K562 (cell line): ENCODE measurements around the gene FBLN7. TPM values are rescaled to one million over a fixed set of nuclear protein-coding genes. Genes with fewer than 3 reads are reported as not detected.

Experiments
- ATAC-seq: fragments of 200-7000 bp; cut with Tn5 transposase; 3 replicates; pipeline ENCODE4 v1.9.1; 2020; ENCODE audit warnings: moderate library complexity
- BruUV-seq: library from RNA; stranded (reverse); fragments of 400-500 nt; replicated peaks from 2 replicates; lab custom pipeline; 2021; lab: Mats Ljungman, UMichigan
- CTCF ChIA-PET: fragments of 300-600 bp; formaldehyde crosslinking; extraction: SDS; loops from one replicate; lab custom pipeline; 2021; ENCODE audit warnings: low intra/inter-chr PET ratio; lab: Yijun Ruan, JAX
- POLR2A ChIA-PET: fragments of 300-600, 350-650 bp; sonication (Branson Sonifier 250); formaldehyde crosslinking; extraction: SDS; loops from one replicate; lab custom pipeline; 2021; ENCODE audit warnings: antibody characterized with exemption, inconsistent platforms; lab: Yijun Ruan, JAX
- DNase-seq, 4 experiments: peaks; one replicate each; pipeline versions ENCODE4 v3.0.0 to v3.0.0-alpha.2; 2011 to 2018; ENCODE audit warnings: low spot score in 3 of 4, mixed read lengths in 3 of 4; ENCODE audit errors: extremely low read depth in 1 of 4
- FAIRE-seq: peaks from 2 replicates; lab custom pipeline; 2011; peaks lifted over from hg19 to GRCh38; lab: Jason Lieb, UNC
- H2AFZ ChIP-seq: 2 replicates; pipeline ENCODE4 v1.6.0; 2011; ENCODE audit warnings: low read depth, low read length, control low read depth, inconsistent platforms
- H3K27ac ChIP-seq: fragments of 200-600 bp; 3 replicates; pipeline ENCODE4 v1.8.0; 2011; ENCODE audit warnings: low read depth, mild to moderate bottlenecking, control low read depth, inconsistent platforms, low read length, moderate library complexity, mixed read lengths; ENCODE audit errors: extremely low read depth
- H3K27me3 ChIP-seq, 2 experiments: fragments of 300-600 bp in 1 of 2; 2 replicates in 1 of 2; 3 replicates in 1 of 2; pipeline versions ENCODE4 v1.6.0 to v1.8.0; 2011; ENCODE audit warnings: inconsistent platforms in 2 of 2, low read length in 2 of 2, mild to moderate bottlenecking in 1 of 2, mixed read lengths in 1 of 2, moderate library complexity in 1 of 2; ENCODE audit not compliant: control insufficient read depth in 2 of 2, insufficient read depth in 2 of 2
- H3K36me3 ChIP-seq: fragments of 300-600 bp; 3 replicates; pipeline ENCODE4 v1.8.0; 2011; ENCODE audit warnings: mild to moderate bottlenecking, low read length, inconsistent platforms; ENCODE audit not compliant: control insufficient read depth, insufficient read depth
- H3K4me1 ChIP-seq, 2 experiments: fragments of 200-600 bp in 1 of 2; replicated peaks in 1 of 2; 2 replicates in 1 of 2; 3 replicates in 1 of 2; pipeline versions ENCODE4 v1.5.1 to v1.8.0; 2011; ENCODE audit warnings: inconsistent platforms in 2 of 2, low read length in 2 of 2, mild to moderate bottlenecking in 1 of 2, mixed read lengths in 1 of 2, moderate library complexity in 1 of 2; ENCODE audit not compliant: control insufficient read depth in 2 of 2, insufficient read depth in 2 of 2
- H3K4me2 ChIP-seq: 2 replicates; pipeline ENCODE4 v1.6.1; 2011; ENCODE audit warnings: low read length, control low read depth, inconsistent platforms, mixed read lengths; ENCODE audit not compliant: insufficient read depth
- H3K4me3 ChIP-seq: fragments of 200-600 bp; sonication (generic), shearing (Covaris generic); 2 replicates; pipeline ENCODE4 v1.5.1; 2016; ENCODE audit warnings: control low read depth, inconsistent platforms
- H3K79me2 ChIP-seq: fragments of 200-600 bp; 3 replicates; pipeline ENCODE4 v1.8.0; 2011; ENCODE audit warnings: low read length, inconsistent platforms; ENCODE audit not compliant: control insufficient read depth, insufficient read depth
- H3K9ac ChIP-seq, 2 experiments: 2 replicates each; pipeline versions ENCODE4 v1.6.0 to v1.6.1; 2011; ENCODE audit warnings: low read depth in 2 of 2, low read length in 2 of 2, control low read depth in 1 of 2, inconsistent platforms in 1 of 2, mild to moderate bottlenecking in 1 of 2, mixed read lengths in 1 of 2; ENCODE audit not compliant: insufficient read depth in 1 of 2
- H3K9me1 ChIP-seq: one replicate; pipeline ENCODE4 v1.6.0; 2011; ENCODE audit warnings: inconsistent platforms, mild to moderate bottlenecking, low read length, moderate library complexity; ENCODE audit not compliant: control insufficient read depth, insufficient read depth
- H3K9me3 ChIP-seq: replicated peaks from 2 replicates; pipeline ENCODE4 v1.5.1; 2011; ENCODE audit warnings: low read depth, low read length, inconsistent platforms; ENCODE audit not compliant: control insufficient read depth, insufficient read depth
- H4K20me1 ChIP-seq: replicated peaks from 2 replicates; pipeline ENCODE4 v1.6.1; 2011; ENCODE audit warnings: low read length, inconsistent platforms, mixed read lengths; ENCODE audit not compliant: control insufficient read depth, insufficient read depth
- ARID3A ChIP-seq: IDR thresholded peaks from 2 replicates; pipeline ENCODE4 v1.6.1; 2012; ENCODE audit warnings: low read depth, low read length, improper control_type of control experiment, borderline replicate concordance
- BRF2 ChIP-seq: IDR thresholded peaks from 3 replicates; pipeline ENCODE4 v1.6.1; 2011; ENCODE audit warnings: borderline replicate concordance, mild to moderate bottlenecking; ENCODE audit not compliant: insufficient read length, insufficient read depth
- HDAC1 ChIP-seq, 2 experiments: fragments of 450-650 bp; IDR thresholded peaks; 2 replicates each; pipeline ENCODE4 v1.6.1; 2016 to 2017; ENCODE audit warnings: inconsistent platforms in 1 of 2, mild to moderate bottlenecking in 1 of 2, moderate library complexity in 1 of 2
- KAT7 ChIP-seq: sonication (generic); formaldehyde crosslinking; IDR thresholded peaks from 2 replicates; pipeline ENCODE4 v1.8.0; 2022; ENCODE audit warnings: missing genetic modification reagents, mild to moderate bottlenecking, borderline replicate concordance
- MLX ChIP-seq, 2 experiments: fragments of 450-650 bp in 1 of 2; sonication (generic) in 1 of 2; formaldehyde crosslinking; conservative IDR thresholded peaks; 2 replicates each; pipeline versions ENCODE4 v1.4.0 to v1.8.1; 2020 to 2022; ENCODE audit warnings: mild to moderate bottlenecking in 1 of 2, missing genetic modification reagents in 1 of 2
- ZNF449 ChIP-seq: fragments of 250-450 bp; sonication (Bioruptor Pico); IDR thresholded peaks from 2 replicates; pipeline ENCODE4 v1.8.0; 2022; ENCODE audit warnings: moderate library complexity, mild to moderate bottlenecking, inconsistent platforms
- WGBS: fragments of 100-300 bp; shearing (Covaris generic); methylation state at CpG from one replicate; pipeline ENCODE4 v1.1.6; 2016; ENCODE audit warnings: low coverage, mixed read lengths; ENCODE audit not compliant: insufficient coverage; ENCODE audit errors: missing lambda C conversion rate; 5-methylcytosine and 5-hydroxymethylcytosine counted together
- in situ Hi-C: fragments of 300-500 bp; cut with MboI; formaldehyde crosslinking; loops from 4 replicates; pipeline ENCODE4 v1.15.0; 2018; ENCODE audit warnings: inconsistent platforms, mixed read lengths
- intact Hi-C: fragments of 100-400 bp; cut with micrococcal nuclease; formaldehyde crosslinking; loops from 2 replicates; pipeline ENCODE4 v1.14.2; 2022
- polyA plus RNA-seq, 8 experiments: library from polyadenylated mRNA; depleted of rRNA in 4 of 8; stranded (reverse) in 5 of 8; unstranded in 3 of 8; fragments of >200 nt; fragmentation: Nextera tagmentation in 2 of 8; fragmentation: Illumina TruSeq in 1 of 8; extraction: Ambion mirVana in 2 of 8; extraction: Trizol in 1 of 8; gene quantifications; 2 replicates each; pipeline versions ENCODE4 v1.2.1 to v1.2.3, GENCODE V29; 2011 to 2014; ENCODE audit warnings: inconsistent platforms in 1 of 8, missing spikeins in 1 of 8
- total RNA-seq, 7 experiments: library from RNA; depleted of rRNA in 6 of 7; stranded (reverse); fragments of >200 nt in 6 of 7; fragmentation: Illumina TruSeq in 2 of 7; extraction: Trizol in 2 of 7; gene quantifications; 2 replicates each; pipeline versions ENCODE4 v1.2.1 to v1.2.3, GENCODE V29; 2011 to 2021; ENCODE audit warnings: low replicate concordance in 1 of 7

The FBLN7 gene
- total and polyA plus RNA-seq, 9 of the 15 experiments (the other 6 are each of a cell fraction or from before 2014, with no cell fraction given): 0.13 TPM; not detected in 8

- Histone ChIP-seq H2AFZ (no peak overlapping the region), H3K9ac (no peak overlapping the region), H3K79me2 (no peaks in the 10 kb centered on the region), H3K4me3 (no peak overlapping the region), H3K4me1 (peaks cover 0 to 6% of the 10 kb centered on the region in 2 experiments; a peak in 1 of 5 replicates), H3K9me1 (no peaks in the 10 kb centered on the region), H3K9me3 (no peaks in the 10 kb centered on the region), H3K4me2 (no peak overlapping the region), H3K27ac (no peak overlapping the region), H4K20me1 (no peaks in the 10 kb centered on the region), H3K36me3 (no peaks in the 10 kb centered on the region), H3K27me3 (peaks cover 46 to 65% of the 10 kb centered on the region in 2 experiments)
- BruUV-seq: no TSS peak
- FAIRE-seq (no peak), DNase-seq (no peak), ATAC-seq (no peak)
- CTCF ChIA-PET: no interaction called here
- WGBS: 7% methylated on average over 6 of the region's 6 CpGs
- TF ChIP-seq HDAC1 (IDR thresholded peaks at IDR 0.05) (no peak), ZNF449 (no peak), MLX (CRISPR knock-in tag; conservative IDR thresholded peaks at IDR 0.05) (no peak), ARID3A (no peak), BRF2 (no peak), KAT7 (CRISPR knock-in tag) (no peak)
- intact Hi-C loops (no loop called here), in situ Hi-C loops (no loop called here)
- POLR2A ChIA-PET: interaction anchor here (0.6 to 1.4 kb wide), 3 partner anchors 9 to 30 kb away, joined by 3 read pairs; no protein-coding TSS in a partner anchor
Measured at GRCh38 chr2:112144966-112145365, 6.8 kb downstream of the FBLN7 start.
